ENCODE data around the gene NASP.
A peak's percentile ranks its signal among the peaks of the same experiment; 100 is the strongest.

The NASP gene

GRCh38 chr1:45569962-45570581 lies 13.8 kb upstream of the NASP start:
- peak; percentile 48 to 58 (median 49) for DNase-seq
- Histone ChIP-seq H3K4me3 (ENCODE audit: insufficient read depth, low read depth, low read length, poor library complexity, severe bottlenecking) (no peak overlapping the region), H3K27ac (ENCODE audit: insufficient read depth, low read length, poor library complexity, severe bottlenecking) (no peak overlapping the region), H3K27me3 (replicated peaks; ENCODE audit: control insufficient read depth, insufficient read depth, low read length, poor library complexity, severe bottlenecking) (no peaks in the 10 kb centered on the region), H3K4me1 (ENCODE audit: control insufficient read depth, insufficient read depth, low read length, poor library complexity, severe bottlenecking) (no peaks in the 10 kb centered on the region), H3K9me3 (ENCODE audit: control insufficient read depth, low read length) (no peaks in the 10 kb centered on the region), H3K36me3 (ENCODE audit: control insufficient read depth, insufficient read depth, low read length) (peaks cover 20% of the 10 kb centered on the region)

GRCh38 chr1:45570631-45571030 lies 13.2 kb upstream of the NASP start:
- no peak for DNase-seq
- no peaks in the 10 kb centered on the region for H3K27me3 ChIP-seq (replicated peaks; ENCODE audit: control insufficient read depth, insufficient read depth, low read length, poor library complexity, severe bottlenecking)
- H3K9me3 ChIP-seq (ENCODE audit: control insufficient read depth, low read length): no peaks in the 10 kb centered on the region
- H3K27ac ChIP-seq (ENCODE audit: insufficient read depth, low read length, poor library complexity, severe bottlenecking): no peak overlapping the region
- H3K4me3 ChIP-seq (ENCODE audit: insufficient read depth, low read depth, low read length, poor library complexity, severe bottlenecking): no peak overlapping the region
- peaks cover 20% of the 10 kb centered on the region for H3K36me3 ChIP-seq (ENCODE audit: control insufficient read depth, insufficient read depth, low read length)
- H3K4me1 ChIP-seq (ENCODE audit: control insufficient read depth, insufficient read depth, low read length, poor library complexity, severe bottlenecking): no peaks in the 10 kb centered on the region

- no peaks in the 10 kb centered on the region for H3K4me1 ChIP-seq (ENCODE audit: control insufficient read depth, insufficient read depth, low read length, poor library complexity, severe bottlenecking)
- no peak overlapping the region for H3K27ac ChIP-seq (ENCODE audit: insufficient read depth, low read length, poor library complexity, severe bottlenecking)
- DNase-seq: no peak
- H3K36me3 ChIP-seq (ENCODE audit: control insufficient read depth, insufficient read depth, low read length): peaks cover 7% of the 10 kb centered on the region
- no peaks in the 10 kb centered on the region for H3K27me3 ChIP-seq (replicated peaks; ENCODE audit: control insufficient read depth, insufficient read depth, low read length, poor library complexity, severe bottlenecking)
- H3K9me3 ChIP-seq (ENCODE audit: control insufficient read depth, low read length): no peaks in the 10 kb centered on the region
- no peak overlapping the region for H3K4me3 ChIP-seq (ENCODE audit: insufficient read depth, low read depth, low read length, poor library complexity, severe bottlenecking)
These were observed 10.5 kb upstream of the NASP start for GRCh38 chr1:45573231-45573804.

- no peak overlapping the region for H3K4me3 ChIP-seq (ENCODE audit: insufficient read depth, low read depth, low read length, poor library complexity, severe bottlenecking)
- H3K4me1 ChIP-seq (ENCODE audit: control insufficient read depth, insufficient read depth, low read length, poor library complexity, severe bottlenecking): no peaks in the 10 kb centered on the region
- H3K9me3 ChIP-seq (ENCODE audit: control insufficient read depth, low read length): no peaks in the 10 kb centered on the region
- no peak overlapping the region for H3K27ac ChIP-seq (ENCODE audit: insufficient read depth, low read length, poor library complexity, severe bottlenecking)
- no peaks in the 10 kb centered on the region for H3K27me3 ChIP-seq (replicated peaks; ENCODE audit: control insufficient read depth, insufficient read depth, low read length, poor library complexity, severe bottlenecking)
- H3K36me3 ChIP-seq (ENCODE audit: control insufficient read depth, insufficient read depth, low read length): peaks cover 2% of the 10 kb centered on the region
- no peak for DNase-seq
These were observed 9.7 kb upstream of the NASP start for GRCh38 chr1:45574105-45574626.

GRCh38 chr1:45583264-45583665 lies 576 bp upstream of the NASP start:
- Histone ChIP-seq H3K4me3 (ENCODE audit: insufficient read depth, low read depth, low read length, poor library complexity, severe bottlenecking) (peak overlapping the region; percentile 97), H3K36me3 (ENCODE audit: control insufficient read depth, insufficient read depth, low read length) (no peaks in the 10 kb centered on the region), H3K4me1 (ENCODE audit: control insufficient read depth, insufficient read depth, low read length, poor library complexity, severe bottlenecking) (peaks cover 9% of the 10 kb centered on the region), H3K27me3 (replicated peaks; ENCODE audit: control insufficient read depth, insufficient read depth, low read length, poor library complexity, severe bottlenecking) (no peaks in the 10 kb centered on the region), H3K27ac (ENCODE audit: insufficient read depth, low read length, poor library complexity, severe bottlenecking) (peak overlapping the region; percentile 92), H3K9me3 (ENCODE audit: control insufficient read depth, low read length) (no peaks in the 10 kb centered on the region)
- peak; percentile 87 to 92 (median 88) for DNase-seq

GRCh38 chr1:45584351-45585109 lies 689 bp downstream of the NASP start:
- Histone ChIP-seq H3K9me3 (ENCODE audit: control insufficient read depth, low read length) (no peaks in the 10 kb centered on the region), H3K27me3 (replicated peaks; ENCODE audit: control insufficient read depth, insufficient read depth, low read length, poor library complexity, severe bottlenecking) (no peaks in the 10 kb centered on the region), H3K27ac (ENCODE audit: insufficient read depth, low read length, poor library complexity, severe bottlenecking) (peak overlapping the region; percentile 92), H3K4me3 (ENCODE audit: insufficient read depth, low read depth, low read length, poor library complexity, severe bottlenecking) (peak overlapping the region; percentile 97), H3K4me1 (ENCODE audit: control insufficient read depth, insufficient read depth, low read length, poor library complexity, severe bottlenecking) (peaks cover 9% of the 10 kb centered on the region), H3K36me3 (ENCODE audit: control insufficient read depth, insufficient read depth, low read length) (no peaks in the 10 kb centered on the region)
- DNase-seq: peak; percentile 79 to 83 (median 81)

- Histone ChIP-seq H3K4me3 (ENCODE audit: insufficient read depth, low read depth, low read length, poor library complexity, severe bottlenecking) (peak overlapping the region; percentile 97), H3K27ac (ENCODE audit: insufficient read depth, low read length, poor library complexity, severe bottlenecking) (peak overlapping the region; percentile 92), H3K36me3 (ENCODE audit: control insufficient read depth, insufficient read depth, low read length) (no peaks in the 10 kb centered on the region), H3K4me1 (ENCODE audit: control insufficient read depth, insufficient read depth, low read length, poor library complexity, severe bottlenecking) (peaks cover 9% of the 10 kb centered on the region), H3K9me3 (ENCODE audit: control insufficient read depth, low read length) (no peaks in the 10 kb centered on the region), H3K27me3 (replicated peaks; ENCODE audit: control insufficient read depth, insufficient read depth, low read length, poor library complexity, severe bottlenecking) (no peaks in the 10 kb centered on the region)
- no peak for DNase-seq
These were observed 1.2 kb downstream of the NASP start for GRCh38 chr1:45585110-45585426.

GRCh38 chr1:45585496-45586075 lies 1.7 kb downstream of the NASP start:
- Histone ChIP-seq H3K9me3 (ENCODE audit: control insufficient read depth, low read length) (no peaks in the 10 kb centered on the region), H3K27ac (ENCODE audit: insufficient read depth, low read length, poor library complexity, severe bottlenecking) (peak overlapping the region; percentile 92), H3K36me3 (ENCODE audit: control insufficient read depth, insufficient read depth, low read length) (no peaks in the 10 kb centered on the region), H3K27me3 (replicated peaks; ENCODE audit: control insufficient read depth, insufficient read depth, low read length, poor library complexity, severe bottlenecking) (no peaks in the 10 kb centered on the region), H3K4me3 (ENCODE audit: insufficient read depth, low read depth, low read length, poor library complexity, severe bottlenecking) (peak overlapping the region; percentile 97), H3K4me1 (ENCODE audit: control insufficient read depth, insufficient read depth, low read length, poor library complexity, severe bottlenecking) (peaks cover 9% of the 10 kb centered on the region)
- no peak for DNase-seq

GRCh38 chr1:45586769-45587168 lies 2.9 kb downstream of the NASP start:
- H3K9me3 ChIP-seq (ENCODE audit: control insufficient read depth, low read length): no peaks in the 10 kb centered on the region
- peaks cover 9% of the 10 kb centered on the region for H3K4me1 ChIP-seq (ENCODE audit: control insufficient read depth, insufficient read depth, low read length, poor library complexity, severe bottlenecking)
- peak overlapping the region; percentile 97 for H3K4me3 ChIP-seq (ENCODE audit: insufficient read depth, low read depth, low read length, poor library complexity, severe bottlenecking)
- H3K27ac ChIP-seq (ENCODE audit: insufficient read depth, low read length, poor library complexity, severe bottlenecking): peak overlapping the region; percentile 92
- no peaks in the 10 kb centered on the region for H3K27me3 ChIP-seq (replicated peaks; ENCODE audit: control insufficient read depth, insufficient read depth, low read length, poor library complexity, severe bottlenecking)
- no peak for DNase-seq
- H3K36me3 ChIP-seq (ENCODE audit: control insufficient read depth, insufficient read depth, low read length): peaks cover 5% of the 10 kb centered on the region

- Histone ChIP-seq H3K4me1 (ENCODE audit: control insufficient read depth, insufficient read depth, low read length, poor library complexity, severe bottlenecking) (peaks cover 9% of the 10 kb centered on the region), H3K4me3 (ENCODE audit: insufficient read depth, low read depth, low read length, poor library complexity, severe bottlenecking) (no peak overlapping the region), H3K27ac (ENCODE audit: insufficient read depth, low read length, poor library complexity, severe bottlenecking) (no peak overlapping the region), H3K27me3 (replicated peaks; ENCODE audit: control insufficient read depth, insufficient read depth, low read length, poor library complexity, severe bottlenecking) (no peaks in the 10 kb centered on the region), H3K9me3 (ENCODE audit: control insufficient read depth, low read length) (no peaks in the 10 kb centered on the region), H3K36me3 (ENCODE audit: control insufficient read depth, insufficient read depth, low read length) (peaks cover 24% of the 10 kb centered on the region)
- DNase-seq: no peak
These were observed 6.0 kb downstream of the NASP start for GRCh38 chr1:45589861-45590260.

Data from effector memory CD4-positive, alpha-beta T cell (primary cell).